HK-2 (cell line): ENCODE measurements around the gene CCDC134.

ENCODE experiments used
- DNase-seq: peaks from one replicate; pipeline ENCODE4 v3.0.0-alpha.2; 2018; ENCODE audit not compliant: unreplicated experiment

Gene CCDC134

DNA sequence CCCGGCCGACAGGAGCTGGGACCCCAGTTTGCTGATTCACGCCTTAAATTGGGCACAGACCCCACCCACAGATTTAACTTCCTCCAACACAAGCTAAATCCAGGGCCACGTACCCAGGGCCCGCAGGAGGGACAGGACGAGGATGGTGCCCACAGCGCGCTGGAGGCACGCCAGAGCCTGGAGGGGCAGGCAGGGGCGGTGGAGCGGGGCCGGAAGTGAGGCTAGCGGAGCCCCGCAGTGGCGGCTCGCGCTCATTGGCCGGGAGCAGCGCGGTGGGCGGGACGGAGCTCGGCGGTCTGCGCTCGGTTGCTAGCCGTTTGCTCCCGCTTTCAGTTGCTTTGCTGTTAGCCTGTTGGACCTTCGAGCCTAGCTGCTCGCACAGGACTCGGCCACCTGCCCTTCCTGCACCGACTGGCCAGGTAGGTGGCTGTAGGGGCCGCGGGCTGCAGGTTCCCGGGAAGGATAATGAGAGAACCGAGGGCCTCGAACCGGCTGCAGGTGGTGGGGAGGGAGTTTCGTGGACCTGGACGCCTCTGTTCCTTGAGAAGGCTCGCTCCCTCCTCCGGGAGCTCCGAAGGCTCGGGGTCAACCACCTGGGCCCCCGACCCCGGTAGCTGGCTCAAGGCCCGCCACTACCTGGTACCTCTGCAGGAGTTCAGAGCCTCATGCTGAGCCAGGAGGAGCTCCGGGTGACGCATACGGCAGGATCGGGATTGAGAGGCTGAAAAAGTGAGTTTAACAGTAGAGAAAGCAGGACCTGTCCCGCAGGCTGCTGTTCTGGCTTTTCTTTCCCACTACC, at the start of gene CCDC134:
Gene CCDC134 (plus strand): TSS at position 332 of the 799 bp plus-strand sequence. CDS start 8,212 bp downstream, outside the sequence.
- DNase-seq: peak; percentile 93

DNA sequence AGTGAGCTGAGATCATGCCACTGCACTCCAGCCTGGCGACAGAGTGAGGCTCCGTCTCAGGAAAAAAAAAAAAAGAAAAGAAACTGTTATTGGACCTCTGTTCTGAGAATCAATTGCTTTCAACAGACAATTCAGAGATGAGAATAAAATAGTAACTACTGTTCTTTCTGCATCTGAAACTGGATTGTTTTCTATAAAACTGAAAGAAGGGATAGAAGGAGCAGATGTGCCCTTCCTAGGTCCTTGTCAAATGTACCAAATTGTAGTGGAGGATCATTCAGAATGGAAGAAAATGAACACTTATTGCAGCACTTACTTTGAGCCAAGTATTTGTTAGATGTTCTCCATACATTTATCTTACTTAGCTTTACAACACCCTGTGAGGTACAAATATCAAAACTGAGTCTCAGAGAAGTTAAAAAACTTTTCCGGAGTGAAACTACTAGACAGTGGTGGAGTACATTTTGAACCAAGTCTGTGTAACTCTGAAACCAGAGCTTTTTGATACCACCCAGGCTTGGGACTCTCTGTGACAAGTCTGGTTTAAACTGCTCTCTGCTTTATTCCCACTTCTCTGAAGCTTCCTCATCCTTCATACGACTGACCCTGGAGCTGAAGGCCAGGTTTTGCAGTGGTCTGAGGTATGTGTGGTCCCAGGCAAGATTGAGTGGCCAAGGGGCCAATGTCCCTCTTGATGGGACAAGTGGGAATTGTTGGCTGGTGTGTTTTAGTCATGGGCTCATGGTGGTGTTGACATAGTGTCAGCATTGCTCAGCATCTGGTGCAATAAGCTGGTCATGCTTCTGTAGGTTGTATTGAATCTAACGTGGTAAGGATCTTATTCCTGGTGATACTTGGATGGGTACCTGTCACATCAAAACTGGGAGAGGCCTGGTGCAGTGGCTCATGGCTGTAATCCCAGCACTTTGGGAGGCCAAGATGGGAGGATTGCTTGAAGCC, 48.2 kb upstream of the CCDC134 start:
- DNase-seq: no peak

DNA sequence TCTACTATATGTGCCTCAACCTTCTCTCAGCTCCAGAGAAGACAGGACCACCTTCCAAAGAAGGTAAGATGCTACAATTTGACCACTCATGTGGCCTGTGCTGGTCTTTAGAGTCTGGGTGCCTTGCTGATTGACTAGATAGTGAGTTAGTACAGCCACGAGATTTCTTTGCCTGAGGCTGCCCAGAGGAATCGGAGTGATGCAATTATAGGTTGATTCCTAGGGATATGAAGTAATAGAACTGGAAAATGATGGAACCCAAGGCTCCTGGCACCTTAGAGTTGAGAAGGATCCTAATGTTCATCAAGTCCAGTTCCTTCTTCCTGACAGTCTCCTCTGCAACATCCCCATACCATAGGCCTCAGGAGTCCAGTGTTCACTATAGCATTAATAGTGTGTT, 46.5 kb upstream of the CCDC134 start:
- DNase-seq: no peak

DNA sequence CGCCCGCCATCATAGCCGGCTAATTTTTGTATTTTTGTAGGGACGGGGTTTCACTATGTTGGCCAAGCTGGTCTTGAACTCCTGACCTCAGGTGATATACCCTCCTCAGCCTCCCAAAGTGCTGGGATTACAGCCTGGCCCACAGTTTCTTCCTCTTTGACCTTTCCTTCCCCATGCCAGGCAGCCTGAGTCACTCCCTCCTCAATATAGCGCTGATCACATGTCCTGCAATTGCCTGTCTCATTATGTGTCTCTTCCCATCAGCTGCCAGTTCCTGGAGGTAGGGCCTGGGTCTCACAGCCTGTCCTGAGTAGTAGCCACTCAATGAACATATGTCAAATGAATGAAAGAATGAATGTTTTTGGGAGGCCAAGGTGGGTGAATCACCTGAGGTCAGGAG, 43.0 kb upstream of the CCDC134 start:
- DNase-seq: no peak

DNA sequence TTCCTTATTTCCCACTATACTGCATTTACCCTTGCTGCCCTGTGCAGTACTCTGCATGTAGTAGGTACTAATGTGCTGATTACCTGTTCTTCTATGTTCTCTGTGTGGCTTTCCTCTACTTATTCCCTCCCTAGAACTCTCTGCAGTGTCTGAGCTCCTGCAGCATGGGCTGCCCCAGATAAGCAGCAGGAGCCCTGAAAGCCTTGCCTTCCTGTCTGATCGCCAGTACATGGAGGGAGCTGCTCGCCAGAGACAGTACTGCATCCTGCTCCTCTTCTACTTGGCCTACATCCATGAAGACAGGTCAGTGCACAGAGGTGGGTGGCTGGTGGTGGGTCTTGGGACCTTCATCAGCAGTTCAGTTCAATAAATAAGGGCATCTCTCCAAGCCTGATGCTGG, 42.2 kb upstream of the CCDC134 start:
- DNase-seq: no peak

DNA sequence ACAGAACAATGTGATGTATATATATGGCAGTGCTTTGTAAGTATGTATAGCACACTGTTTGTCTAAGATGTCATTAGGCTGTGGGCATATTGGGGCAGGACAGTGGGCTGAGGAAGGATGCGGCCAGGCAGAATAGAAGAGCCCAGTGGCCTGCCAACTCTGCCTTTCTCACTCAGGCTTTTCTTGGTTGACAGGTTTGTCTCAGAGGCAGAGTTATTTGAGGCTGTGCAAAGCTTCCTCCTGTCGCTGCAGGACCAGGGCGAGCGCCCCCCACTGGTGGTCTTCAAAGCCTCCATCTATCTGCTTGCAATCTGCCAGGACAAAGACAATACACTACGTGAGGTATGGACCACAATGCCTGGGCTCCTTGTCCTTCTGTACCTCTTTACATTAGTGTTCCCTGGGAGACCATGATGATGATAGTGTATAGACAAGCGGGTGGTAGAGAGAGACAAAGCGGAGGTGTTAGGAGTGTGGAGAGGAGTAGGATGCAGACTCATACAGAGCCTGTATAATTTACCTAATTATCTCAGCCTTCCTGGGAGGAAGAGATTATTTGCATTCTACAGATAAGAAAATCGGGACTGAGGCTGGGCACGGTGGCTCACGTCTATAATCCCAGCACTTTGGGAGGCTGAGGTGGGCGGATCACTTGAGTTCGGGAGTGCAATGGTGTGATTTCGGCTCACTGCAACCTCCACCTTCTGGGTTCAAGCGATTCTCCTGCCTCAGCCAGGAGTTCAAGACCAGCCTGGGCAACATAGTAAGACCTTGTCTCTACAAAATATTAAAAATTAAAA, 37.3 kb upstream of the CCDC134 start:
- DNase-seq: no peak

DNA sequence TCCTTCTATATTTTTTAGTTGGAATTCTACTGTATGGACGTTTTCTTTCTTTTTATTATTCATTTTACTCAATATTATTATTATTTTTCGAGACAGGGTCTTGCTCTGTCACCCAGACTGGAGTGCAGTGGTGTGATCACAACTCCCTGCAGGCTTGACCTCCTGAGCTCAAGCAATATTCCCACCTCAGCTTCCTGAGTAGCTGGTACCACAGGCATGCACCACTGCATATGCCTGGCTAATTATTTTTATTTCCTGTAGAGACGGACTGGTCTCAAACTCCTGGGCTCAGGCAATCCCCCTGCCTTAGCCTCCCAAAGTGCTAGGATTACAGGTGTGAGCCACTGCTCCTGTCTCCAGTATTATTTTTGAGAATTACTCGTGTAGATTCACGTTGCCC, 34.0 kb upstream of the CCDC134 start:
- DNase-seq: no peak

DNA sequence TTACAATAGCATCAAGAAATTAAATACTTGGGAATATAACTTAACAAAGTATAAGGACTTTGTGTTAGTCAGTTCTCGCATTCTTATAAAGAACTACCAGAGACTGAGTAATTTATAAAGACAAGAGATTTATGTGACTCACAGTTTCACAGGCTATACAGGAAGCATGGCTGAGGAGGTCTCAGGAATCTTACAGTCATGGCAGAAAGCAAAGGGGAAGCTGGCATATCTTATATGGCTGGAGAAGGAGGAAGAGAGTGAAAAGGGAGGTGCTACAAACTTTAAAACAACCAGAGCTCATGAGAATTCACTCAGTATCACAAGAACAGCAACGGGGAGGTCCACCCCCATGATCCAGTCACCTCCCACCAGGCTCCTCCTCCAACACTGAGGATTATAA, 32.0 kb upstream of the CCDC134 start:
- DNase-seq: peak; percentile 29

DNA sequence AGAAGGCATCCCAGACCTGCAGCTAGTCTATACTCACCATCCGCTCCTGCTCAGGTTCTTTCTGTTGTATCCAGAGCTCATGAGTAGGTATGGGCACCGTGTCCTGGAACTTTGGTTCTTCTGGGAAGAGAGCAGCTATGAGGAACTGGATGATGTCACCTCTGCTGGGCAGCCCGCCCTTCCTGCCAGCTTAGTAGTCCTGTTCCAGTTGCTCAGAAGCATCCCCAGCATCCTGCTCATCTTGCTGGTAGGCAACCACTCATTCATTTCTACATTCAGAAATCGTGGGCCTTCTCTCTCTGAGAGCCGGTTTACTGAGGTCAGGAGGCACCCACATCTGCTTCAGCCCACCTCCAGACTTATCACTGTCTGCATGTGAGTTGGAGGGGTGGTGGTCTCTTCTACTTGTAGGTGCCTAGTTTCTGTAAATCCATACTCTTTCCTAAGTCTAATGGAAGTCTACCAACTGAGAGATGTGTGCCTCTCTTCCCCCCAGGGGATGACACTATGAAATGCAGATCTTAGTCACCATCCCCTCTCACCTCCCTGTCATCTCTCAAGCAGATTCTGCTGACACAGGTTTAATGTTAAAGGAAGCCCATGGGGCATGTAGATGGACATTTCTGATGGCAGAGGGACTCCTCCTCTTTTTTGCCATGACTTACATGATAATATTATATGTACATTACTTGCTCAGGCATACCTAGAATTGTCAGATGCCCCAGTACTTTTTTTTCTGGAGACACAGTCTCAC, 29.6 kb upstream of the CCDC134 start:
- DNase-seq: no peak

DNA sequence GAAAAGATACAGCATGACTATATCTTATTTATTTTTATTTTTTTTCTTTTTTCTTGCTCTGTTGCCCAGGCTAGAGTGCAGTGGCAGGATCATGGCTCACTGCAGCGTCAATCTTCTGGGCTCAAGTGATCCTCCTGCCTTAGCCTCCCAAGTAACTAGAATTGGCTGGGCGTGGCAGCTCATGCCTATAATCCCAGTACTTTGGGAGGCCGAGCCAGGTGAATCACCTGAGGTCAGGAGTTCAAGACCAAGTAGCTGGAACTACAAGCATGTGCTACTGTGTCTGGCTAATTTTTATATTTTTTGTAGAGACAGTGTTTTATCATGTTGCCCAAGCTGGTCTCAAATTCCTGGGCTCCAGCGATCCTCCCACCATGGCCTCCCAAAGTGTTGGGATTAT, 28.3 kb upstream of the CCDC134 start:
- no peak for DNase-seq

DNA sequence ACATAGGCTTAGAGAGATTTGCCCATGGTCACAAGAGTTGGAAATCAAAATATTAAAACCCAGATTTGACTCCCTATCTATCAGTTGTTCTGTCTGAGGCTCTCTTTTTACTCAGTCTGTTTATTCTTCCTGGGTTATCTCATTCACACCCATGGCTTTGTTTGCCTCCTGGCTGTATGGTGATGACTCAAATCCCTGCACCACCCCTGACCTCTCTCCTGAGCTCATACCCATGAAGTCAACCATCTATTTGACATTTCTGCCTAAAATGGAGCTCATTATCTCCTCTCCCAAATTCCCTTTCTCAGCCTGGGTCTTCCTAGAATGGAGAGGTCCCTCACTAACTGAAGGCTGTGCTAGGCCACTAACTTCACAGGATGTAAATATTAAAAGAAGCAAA, 27.8 kb upstream of the CCDC134 start:
- DNase-seq: no peak

DNA sequence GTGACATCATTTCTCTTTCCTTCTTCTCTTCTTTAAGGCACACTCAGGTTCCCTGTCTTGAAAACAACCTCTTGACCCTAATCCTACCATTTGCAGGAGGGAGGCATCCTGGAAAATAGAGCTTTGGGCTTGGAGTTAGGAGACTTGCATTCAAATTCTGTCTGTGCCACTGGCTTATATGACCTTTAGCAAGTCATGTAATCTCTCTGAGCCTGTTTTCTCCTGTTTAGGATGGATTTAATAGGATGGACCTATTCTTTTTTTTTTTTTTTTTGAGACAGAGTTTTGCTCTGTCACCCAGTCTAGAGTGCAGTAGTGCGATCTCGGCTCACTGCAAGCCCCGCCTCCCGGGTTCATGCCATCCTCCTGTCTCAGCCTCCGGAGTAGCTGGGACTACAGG, 25.1 kb upstream of the CCDC134 start:
- no peak for DNase-seq

DNA sequence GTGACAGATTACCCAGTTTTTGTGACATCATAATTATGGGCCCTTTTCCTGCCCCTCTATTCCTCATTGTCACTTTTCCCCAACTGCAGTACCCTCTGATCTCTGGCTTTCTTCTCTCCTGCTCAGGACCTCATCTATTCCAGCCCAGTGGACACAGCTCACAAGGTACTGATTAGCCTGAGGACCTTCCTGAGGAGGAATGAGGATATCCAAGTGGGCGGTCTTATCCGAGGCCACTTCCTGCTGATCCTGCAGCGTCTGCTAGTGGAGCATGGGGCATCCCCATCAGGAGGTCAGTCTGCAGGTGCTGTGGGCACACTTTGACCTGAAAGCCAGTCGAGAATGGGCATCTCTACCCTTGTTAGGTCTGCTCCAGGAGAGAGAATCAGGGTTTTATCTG, 24.5 kb upstream of the CCDC134 start:
- DNase-seq: peak; percentile 50

DNA sequence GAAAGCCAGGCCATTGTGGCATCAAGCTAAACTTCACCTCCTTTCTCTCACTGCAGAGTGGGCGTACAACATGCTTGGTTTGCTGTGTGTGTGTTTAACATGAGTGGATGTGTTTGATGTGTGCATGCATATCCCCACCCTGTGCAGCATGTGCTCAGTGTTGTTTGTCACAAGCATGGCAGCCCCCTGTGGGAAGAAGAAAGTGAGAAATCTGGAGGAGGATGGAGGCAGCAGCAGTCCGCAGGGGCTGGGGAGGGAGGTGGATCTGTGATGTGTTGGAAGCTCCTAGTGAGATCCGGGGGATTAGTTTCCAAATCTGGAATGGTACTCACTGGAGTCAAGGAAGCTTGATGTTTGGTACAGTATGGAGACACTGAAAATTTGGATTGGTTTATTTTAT, 24.1 kb upstream of the CCDC134 start:
- no peak for DNase-seq

DNA sequence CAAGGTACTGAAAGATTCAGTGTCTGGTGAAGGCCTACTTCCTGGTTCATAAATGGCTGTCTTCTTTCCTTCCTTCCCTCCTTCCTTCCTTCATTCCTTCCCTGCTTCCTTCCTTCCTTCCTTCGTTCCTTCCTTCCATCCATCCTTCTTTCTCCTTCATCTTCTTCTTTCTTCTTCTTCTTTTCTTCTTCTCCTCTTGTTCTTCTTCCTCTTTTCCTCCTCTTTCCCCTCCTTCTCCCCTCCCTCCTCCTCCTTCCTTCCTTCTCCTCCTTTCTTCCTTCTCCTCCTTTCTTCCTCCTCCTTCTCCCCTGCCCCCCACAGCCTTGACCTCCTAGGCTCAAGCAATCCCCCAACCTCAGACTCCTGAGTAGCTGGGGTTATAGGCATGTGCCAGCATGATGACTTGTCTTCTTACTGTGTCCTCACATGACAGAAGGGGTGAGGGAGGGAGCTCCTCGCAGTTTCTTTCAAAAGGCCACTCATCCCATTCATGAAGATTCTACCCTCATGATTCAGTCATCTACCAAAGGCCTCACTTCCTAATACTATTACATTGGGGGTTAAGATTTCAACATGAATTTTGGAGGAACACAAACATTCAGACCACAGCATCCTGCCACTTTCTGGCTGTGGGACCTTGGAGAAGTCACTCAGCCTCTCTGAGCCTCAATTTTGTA, 22.6 kb upstream of the CCDC134 start:
- DNase-seq: no peak

DNA sequence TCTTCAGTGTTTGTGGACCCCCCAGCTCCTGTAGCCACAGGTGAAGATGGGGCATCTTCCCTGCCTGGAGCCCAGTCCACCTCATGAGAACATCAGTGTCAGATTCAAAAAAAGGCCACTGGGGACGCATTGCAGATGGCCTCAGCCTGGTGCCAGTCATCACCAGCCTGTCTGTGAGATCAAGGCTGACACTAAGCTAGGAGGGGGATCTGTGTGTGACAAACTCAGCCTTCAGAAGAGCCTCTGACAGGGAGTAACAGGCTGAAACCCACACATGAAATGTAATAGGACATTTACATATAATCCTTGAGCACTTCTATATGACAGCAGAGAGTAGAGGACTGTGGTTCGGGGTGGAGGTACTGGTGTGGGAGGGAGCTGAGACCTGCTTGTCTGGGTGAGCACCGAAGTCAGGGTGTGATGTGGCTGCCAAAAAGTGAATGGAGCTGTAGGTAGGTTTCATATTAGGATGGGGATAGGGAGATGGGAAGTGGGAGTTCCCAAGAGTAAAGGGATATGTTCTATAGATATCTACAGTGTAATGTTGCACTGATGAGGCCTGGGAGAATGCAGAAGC, 20.5 kb upstream of the CCDC134 start:
- no peak for DNase-seq

DNA sequence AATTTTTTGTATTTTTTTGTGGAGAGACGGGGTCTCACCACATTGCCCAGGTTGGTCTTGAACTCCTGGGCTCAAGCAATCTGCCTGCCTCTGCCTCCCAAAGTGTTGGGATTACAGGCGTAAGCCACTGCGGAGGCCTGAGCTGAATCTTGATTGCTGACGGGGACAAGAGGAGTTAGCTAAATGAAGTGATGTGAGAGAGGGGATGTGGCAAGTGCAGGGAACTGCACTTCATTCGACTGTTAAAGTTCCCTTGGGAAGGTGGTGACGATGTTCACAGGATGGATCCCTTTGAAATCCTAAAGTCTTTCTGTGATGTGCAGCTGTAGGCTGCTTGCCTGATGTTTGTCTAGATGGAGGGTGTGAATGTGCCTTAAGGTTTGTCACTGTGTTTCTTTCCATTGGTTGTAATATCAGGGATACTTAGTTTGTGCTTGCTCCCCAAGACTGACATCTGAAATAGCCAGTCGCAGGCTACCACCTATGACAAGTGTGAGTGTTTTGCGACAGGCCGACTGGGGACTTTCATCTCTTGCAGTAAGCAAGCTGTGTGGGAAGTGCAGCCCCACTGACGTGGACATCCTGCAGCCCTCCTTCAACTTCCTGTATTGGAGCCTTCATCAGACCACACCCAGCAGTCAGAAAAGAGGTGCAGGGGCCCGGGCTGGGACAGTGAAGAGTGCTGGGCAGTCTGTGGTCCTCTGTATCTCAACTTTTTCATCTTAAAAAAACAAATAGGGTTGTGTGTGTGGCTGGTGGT, 19.6 kb upstream of the CCDC134 start:
- no peak for DNase-seq

DNA sequence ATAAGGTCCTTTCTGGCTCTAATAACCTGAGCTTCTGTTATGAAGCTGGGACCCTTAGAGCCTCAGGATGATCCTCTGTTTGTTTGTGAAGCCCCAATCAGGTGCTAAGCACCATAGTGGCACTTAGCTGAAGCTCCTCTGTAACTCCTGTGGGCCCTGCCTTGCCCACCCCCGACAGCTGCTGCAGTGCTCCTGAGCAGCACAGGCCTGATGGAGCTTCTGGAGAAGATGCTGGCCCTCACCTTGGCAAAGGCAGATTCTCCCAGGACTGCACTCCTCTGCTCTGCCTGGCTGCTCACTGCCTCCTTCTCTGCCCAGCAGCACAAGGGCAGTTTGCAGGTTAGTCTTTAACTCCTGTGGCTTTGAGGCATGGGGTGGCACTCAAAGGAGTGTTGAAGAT, 19.0 kb upstream of the CCDC134 start:
- DNase-seq: no peak

DNA sequence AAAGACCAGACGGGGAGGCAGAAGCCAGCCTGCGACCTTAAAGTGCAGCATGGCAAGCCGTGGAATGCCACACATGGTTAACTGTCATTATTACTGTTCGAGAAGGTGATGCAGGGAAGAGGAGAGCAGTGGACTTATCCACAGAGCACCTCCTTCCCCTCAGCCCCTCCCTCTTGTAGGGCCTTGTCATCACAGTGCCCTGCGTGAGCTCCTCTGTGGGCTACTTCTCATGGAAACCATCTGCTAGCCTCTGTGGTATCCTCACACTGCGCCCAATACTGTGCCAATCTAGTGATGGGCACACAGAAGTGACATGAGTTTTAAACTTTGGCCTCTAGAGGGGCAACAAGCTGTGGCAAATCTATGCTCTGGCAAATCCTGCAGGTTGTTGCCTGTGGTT, 18.2 kb upstream of the CCDC134 start:
- DNase-seq: no peak

DNA sequence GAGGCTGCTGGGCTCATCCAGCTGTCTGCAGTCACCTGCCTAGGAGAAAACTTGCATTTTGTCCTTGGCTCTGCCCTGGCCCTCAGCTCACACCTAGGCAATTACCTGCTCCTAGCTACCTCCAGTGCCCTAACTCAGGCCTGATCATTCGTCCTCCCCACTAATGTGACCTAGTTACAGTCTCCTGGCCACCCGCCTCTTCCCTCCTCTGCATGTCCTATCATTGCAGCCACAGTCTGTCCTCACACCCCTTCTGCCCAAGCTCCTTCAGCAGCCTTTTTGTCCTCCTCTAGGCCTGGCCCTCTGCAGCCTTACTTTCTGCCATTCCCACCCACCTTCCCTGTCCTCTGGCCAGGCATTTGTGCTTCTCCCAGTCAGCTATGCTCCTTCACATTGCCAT, 17.7 kb upstream of the CCDC134 start:
- no peak for DNase-seq
